GM12865 (cell line): ENCODE measurements around the gene NTRK3.
A peak's percentile ranks its signal among the peaks of the same experiment; 100 is the strongest.

Source experiments
- DNase-seq: peaks from one replicate; pipeline ENCODE4 v3.0.0; 2010; ENCODE audit warnings: low read depth
- H3K4me3 ChIP-seq: 2 replicates; pipeline ENCODE4 v1.5.1; 2011; ENCODE audit warnings: mild to moderate bottlenecking, low read depth, low read length, control low read depth
- TF ChIP-seq, protein P1 (sequence below): IDR thresholded peaks from 2 replicates; pipeline ENCODE4 v1.5.1; 2011; ENCODE audit warnings: low read length, control low read depth, low read depth, inconsistent platforms; ENCODE audit not compliant: insufficient read depth; ENCODE audit errors: missing control alignments

Gene NTRK3

GRCh38 chr15:88174571-88174970 lies 82.0 kb downstream of the NTRK3 start:
- DNase-seq, result no peak
- H3K4me3 ChIP-seq, result no peak overlapping the region
- TF ChIP-seq, protein P1, sequence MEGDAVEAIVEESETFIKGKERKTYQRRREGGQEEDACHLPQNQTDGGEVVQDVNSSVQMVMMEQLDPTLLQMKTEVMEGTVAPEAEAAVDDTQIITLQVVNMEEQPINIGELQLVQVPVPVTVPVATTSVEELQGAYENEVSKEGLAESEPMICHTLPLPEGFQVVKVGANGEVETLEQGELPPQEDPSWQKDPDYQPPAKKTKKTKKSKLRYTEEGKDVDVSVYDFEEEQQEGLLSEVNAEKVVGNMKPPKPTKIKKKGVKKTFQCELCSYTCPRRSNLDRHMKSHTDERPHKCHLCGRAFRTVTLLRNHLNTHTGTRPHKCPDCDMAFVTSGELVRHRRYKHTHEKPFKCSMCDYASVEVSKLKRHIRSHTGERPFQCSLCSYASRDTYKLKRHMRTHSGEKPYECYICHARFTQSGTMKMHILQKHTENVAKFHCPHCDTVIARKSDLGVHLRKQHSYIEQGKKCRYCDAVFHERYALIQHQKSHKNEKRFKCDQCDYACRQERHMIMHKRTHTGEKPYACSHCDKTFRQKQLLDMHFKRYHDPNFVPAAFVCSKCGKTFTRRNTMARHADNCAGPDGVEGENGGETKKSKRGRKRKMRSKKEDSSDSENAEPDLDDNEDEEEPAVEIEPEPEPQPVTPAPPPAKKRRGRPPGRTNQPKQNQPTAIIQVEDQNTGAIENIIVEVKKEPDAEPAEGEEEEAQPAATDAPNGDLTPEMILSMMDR, result no peak

DNA sequence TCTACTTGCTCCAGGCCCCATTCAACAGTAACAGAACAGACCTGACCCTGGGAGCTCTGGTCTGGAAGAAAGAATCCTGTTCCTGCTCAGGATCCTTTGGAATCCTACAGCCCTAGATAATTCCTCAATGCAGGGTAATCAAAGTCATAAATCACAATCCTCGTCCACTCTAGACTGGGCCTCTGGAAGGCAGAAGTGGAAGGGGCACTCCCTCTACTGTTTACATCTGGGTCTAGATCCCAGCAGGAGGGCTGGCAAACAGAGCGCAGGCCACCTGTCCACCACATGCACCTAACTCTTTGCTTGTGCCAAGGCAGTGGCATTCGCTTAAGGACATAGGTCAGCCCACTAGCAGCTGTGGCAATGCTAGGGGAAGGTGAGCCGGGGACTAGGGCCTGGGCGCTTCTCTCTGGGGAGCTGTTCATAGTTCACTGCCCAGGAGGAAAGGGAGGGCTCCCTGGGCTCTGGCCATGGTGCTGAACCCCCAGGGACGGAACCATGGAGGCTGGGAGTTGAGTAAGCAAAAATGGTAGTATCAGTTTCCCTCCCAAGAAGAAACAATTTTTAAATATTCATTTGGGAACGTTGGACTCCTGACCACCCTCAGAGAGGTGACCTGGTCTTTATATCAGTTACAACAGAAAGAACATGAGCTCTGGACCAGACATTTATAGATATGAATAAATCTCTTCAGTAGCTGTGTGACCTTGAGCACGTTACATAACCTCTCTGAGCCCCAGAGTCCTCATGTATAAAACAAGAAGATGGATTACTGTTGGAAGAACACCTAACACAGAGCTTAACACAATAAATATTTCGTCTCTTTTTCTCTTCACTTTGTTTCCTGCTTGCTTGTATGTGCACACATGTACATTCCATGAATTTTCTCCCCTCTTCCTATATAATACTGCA lies 90.2 kb downstream of the NTRK3 start:
- no peak overlapping the region for H3K4me3 ChIP-seq
- DNase-seq, result peak; percentile 13
- TF ChIP-seq, protein P1, result no peak

- DNase-seq, result no peak
- TF ChIP-seq, protein P1, result no peak
- no peak overlapping the region for H3K4me3 ChIP-seq
Observed at GRCh38 chr15:88161636-88162035, 94.9 kb downstream of the NTRK3 start.

- DNase-seq, result no peak
- no peak overlapping the region for H3K4me3 ChIP-seq
- TF ChIP-seq, protein P1, result no peak
Observed at GRCh38 chr15:88155310-88155709, 101.2 kb downstream of the NTRK3 start.

GRCh38 chr15:88152672-88153071 lies 103.9 kb downstream of the NTRK3 start:
- TF ChIP-seq, protein P1, result no peak
- no peak overlapping the region for H3K4me3 ChIP-seq
- no peak for DNase-seq

- DNase-seq, result no peak
- no peak overlapping the region for H3K4me3 ChIP-seq
- TF ChIP-seq, protein P1, result no peak
Observed at GRCh38 chr15:88147760-88148159, 108.8 kb downstream of the NTRK3 start.
